Measurements from ENCODE around the gene UTS2.
A peak's percentile ranks its signal among the peaks of the same experiment; 100 is the strongest.

The UTS2 gene

DNA sequence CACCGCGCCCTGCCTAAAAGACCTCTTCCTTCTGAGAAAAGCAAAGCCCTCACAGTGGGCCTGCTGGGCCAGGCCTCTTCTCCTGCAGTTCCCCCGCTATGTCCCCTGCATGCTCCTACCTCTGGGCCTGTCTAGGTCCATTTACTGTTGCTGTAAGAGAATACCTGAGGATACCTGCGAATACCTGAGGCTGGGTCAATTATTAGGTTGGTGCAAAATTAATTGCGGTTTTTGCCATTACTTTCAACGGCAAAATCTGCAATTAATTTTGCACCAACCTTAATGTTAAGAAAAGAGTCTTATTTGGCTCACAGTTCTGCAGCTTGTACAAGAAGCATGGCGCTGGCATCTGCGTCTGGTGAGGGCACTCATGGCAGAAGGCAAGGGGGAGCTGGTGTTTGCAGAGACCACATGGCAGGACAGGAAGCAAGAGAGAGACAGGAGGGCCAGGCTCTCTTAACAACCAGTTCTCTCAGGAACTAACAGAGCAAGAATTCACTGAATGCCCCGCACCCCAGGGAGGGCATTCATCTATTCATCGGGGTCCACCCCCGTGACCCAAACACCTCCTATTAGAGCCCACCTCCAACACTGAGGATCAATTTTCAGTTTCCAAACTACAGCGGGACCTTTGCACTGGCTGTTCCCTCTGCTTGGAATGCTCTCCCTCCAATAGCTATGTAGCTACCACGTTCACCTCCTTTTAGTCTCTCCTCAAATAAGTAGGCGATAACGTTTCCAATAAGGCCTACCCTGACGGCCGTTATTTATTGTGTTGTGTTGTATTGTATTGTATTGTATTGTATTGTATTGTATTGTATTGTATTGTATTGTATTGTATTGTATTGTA lies 9.6 kb upstream of the UTS2 start:
- no peak for DNase-seq

DNA sequence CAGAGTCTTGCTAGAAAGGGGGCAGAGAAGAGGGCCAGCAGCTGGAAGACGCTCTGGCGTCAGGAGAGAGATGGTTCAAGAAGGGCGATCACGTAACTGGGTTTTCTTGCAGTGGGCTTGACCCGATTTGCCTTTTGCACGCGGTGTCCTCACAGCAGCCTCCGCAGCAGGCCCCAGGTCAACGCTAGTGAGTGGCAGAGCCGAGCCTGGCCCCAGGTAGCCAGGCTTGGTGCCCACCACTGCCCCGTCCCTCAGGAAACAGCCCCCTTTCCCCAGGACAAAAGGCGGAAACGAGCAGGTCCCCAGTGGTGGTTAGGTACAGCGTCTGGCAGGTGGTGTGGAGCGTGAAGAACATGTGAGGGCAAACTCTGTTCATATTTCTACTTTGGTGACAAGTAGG lies 8.6 kb upstream of the UTS2 start:
- no peak for DNase-seq

DNA sequence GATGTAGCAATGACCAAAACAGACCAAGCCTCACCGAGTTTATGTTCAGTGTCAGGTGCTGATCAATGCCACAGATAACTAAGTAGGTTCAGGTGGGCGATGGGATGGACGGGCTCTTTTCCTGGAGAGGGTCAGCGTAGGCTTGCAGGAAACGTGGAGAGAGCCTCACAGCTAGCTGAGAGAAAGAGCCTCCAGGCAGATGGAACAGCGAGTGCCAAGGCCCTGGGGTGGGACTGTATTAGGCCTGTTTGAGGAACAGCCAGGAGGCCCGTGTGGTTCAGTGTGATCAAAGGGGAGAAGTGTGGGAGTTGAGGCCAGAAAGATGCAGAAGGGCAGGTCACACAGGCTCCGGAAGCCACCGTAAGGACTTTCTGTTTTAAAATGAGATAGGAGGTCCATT lies 7.3 kb upstream of the UTS2 start:
- DNase-seq = no peak

DNA sequence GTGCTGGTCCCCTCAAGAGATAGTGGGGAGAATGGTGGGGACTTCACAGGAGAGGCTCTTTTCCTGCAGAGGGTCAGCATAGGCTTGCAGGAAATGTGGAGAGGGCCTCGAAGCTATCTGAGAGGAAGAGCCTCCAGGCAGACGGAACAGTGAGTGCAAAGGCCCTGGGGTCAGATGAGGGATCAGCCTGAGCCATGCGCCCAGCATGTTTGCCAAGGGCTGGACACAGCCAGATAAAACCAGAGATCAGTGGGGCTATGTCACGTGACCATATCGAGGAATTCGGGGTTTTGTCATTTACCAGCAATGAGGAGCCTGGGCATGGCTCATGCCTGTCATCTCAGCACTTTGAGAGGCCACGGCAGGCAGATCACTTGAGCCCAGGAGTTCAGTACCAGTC lies 6.5 kb upstream of the UTS2 start:
- DNase-seq = no peak

DNA sequence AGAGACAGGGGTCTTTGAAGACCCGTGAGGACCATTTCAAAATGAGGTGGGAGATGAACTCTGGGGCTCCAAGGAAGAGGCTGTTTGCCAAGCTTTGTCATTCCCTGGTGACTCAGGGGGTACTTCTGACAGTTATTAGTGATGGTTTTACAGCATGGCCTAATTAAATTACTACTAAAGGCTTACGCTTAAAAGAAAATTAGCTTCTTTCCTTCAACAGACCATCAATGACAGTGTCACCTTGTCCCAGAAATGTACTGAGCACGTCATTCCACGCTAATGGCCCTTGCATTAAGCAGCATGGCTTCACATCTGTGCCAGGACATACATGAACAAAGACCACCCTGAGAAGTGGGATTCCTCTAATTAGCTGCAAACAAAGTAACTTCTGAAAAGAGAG lies 5.1 kb upstream of the UTS2 start:
- no peak for DNase-seq

DNA sequence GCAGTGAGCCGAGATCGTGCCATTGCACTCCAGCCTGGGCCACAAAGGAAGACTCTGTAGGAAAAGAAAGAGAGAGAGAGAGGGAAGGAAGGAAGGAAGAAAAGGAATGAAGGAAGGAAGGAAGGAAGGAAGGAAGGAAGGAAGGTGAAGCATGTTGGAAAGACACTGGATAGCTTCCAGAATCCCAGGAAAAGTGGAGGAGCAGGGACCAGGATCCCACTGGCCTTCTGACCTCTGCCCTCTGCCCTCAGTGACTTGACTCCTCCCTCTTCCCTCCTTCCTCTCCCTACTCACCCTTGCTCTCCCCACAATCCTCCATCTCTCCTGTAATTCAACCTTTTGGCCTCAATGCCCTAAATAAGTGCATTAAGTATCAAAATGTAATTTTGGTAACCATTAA lies 4.1 kb upstream of the UTS2 start:
- DNase-seq = no peak

DNA sequence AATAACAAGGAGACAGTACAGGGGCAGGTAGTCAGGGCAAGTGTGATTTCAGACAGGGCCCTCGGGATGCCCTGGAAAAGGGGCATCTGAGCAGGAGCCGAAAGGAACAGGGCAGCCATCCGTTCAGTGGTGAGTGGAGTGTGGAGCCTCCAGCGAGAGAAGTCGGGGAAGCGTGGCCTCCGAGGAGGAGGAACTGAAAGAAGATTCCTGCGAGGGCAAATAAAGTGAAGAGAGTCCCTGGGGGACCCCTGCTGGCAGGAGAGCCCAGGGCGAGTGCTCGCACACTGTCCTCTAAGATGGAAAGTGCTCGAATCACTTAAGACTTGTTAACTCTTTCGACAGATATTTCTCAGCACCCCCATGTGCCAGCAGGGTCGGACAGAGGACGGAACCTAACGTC lies 3.5 kb upstream of the UTS2 start:
- peak; percentile 16 for DNase-seq

DNA sequence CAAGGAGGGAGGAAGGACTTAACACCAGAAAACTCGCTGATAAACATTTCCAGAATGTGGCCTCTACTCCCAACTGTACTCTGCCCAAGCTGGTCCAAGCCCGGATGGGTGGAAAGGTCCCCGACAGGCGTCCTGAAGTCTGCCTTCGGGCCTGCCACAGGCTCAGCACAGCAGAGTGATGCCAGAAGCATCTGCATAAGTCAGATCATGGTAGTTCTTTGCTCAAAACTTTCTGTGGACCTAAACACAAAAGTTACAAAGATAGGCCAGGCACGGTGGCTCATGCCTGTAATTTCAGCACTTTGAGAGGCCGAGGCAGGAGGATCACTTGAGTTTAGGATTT lies 790 bp upstream of the UTS2 start:
- no peak for DNase-seq

DNA sequence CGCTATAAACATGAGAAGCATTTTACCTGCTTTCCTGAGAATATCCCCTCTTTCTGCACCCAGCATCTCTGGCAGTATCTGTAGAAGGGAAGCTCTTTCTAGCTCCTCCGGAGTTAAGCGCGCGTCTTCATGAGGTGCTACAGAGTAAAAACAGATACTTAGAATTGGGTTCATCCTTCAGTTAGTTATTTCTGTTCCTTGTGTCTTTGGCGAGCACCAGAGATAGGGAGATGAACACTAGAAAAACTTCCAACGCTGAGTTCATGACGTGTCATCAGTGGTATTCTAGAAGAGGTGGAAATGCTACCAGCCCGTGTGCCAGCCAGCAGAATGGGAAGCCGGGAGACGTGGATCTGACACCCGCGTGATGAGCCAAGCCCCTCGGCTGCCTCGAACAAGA lies 2.1 kb downstream of the UTS2 start:
- DNase-seq = no peak

DNA sequence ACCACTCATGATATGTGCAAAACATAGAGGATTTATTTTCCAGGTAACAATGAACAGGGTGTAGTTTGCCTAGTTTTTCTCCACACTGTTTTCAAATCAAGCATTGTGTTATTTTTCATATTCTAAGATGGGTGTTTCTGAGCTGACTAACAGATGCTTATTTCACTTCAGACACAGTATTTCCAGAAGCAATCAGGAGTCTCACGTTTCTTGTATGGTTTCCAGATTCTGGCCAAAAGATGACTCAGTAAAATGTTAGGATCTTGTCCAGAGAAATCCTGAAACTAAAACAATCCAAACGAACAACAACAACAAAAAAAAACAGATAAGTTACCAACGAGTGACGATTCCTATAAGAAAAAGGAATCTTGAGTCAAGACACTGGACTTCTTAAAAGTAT lies 5.3 kb downstream of the UTS2 start:
- peak; percentile 53 for DNase-seq

DNA sequence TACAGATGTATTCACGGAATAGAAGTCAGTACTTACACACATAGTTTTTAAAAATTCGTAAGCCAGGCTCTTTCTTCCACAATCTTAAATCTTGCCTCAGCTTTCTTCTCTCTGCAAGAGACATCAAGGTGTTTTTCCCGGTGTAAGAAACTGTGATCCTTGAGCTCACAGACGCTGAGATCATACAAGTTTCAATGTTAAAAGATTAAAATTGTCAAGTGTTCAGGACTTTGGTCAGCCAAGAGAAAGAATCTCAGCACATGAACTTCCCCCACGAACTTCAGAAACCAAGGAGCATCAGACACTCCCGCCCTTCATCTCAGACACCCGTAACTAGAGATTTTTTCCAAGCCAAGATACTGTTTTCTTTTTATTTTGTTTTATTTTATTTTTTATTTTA lies 6.2 kb downstream of the UTS2 start:
- no peak for DNase-seq

DNA sequence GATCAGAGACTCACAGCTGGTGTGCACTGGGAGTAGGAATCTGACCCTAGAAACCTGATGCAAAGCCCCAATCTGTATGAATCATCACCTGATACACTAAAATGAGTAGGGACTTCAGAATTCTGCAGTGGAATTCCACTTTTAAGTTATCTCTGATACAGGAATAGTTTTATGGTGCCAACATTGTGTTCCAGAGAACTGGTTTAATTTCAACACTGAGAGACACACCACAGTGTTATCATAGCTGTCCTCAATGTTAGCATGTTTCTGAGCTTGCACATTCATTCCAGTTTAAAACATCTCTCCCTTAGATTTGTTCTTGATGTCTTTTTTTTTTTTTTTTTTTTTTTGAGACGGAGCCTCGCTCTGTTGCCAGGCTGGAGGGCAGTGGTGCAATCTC lies 7.1 kb downstream of the UTS2 start:
- no peak for DNase-seq

DNA sequence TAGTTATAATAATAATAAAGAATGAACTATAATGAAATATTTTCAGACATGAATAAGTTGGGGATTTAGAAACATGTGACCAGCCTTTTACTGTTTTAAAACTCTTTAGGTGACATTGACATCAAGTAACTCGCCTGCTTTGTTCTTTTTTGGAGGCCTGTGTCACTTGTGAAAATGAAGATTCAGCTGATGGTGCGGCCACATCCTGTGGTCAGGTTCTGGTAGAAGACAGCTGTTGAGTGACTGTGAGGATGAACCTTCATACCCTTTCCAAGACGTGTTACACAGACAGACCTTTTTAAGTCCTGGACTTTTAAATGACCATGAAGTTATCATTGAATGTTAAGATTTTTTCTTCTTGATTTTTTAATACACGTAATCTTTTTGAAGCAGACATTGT lies 10.3 kb downstream of the UTS2 start:
- no peak for DNase-seq

DNA sequence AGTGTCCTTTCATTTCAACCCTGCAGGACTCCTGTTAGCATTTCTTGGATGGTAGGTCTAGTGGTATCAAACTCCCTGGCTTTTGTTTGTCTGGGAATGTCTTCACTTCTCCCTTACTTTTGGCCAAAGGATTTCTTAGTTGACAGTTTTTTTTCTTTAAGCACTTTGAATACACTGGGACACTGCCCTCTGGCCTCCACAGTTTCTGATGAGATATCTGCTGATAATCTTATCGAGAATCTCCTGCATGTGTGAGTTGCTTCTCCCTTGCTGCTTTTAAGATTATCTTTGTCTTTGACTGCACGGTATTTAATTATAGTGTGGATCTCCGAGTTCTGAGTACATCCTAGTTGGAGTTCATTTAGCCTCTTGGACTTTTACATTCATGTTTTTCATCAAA lies 13.3 kb downstream of the UTS2 start:
- no peak for DNase-seq

DNA sequence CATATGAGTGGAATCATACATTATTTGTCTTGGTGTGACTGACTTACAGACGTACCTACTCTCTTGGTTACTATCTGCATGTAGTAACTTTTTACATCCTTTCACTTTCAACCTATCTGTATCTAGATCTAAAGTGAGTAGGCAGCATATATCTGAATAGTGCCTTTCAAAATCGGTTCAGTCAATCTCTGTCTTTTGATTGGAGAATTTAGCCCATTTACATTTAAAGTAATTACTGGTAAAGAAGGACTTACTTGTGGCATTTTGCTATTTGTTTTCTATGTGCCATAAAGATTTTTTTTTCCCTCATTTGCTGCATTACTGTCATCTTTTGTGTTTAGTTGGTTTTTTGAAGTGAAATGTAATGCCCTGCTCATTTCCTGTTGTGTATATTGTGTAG lies 14.2 kb downstream of the UTS2 start:
- DNase-seq = no peak

DNA sequence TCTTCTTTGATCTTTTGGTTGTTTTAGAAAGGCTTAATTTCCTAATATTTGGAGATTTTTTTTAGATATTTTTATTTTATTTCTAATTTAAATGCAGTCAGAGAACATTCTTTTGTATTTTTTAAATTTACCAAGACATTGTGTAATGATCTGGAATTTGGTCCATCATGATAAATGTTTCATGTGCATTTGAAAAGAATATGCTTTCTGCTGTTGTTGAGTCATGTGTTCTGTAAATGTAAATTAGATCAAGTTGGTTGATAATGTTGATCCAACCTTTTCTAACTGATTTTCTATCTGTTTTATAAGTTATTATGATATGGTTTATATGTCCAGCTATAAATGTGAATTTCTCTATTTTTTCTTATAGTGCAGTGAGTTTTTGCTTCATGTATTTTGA lies 19.8 kb downstream of the UTS2 start:
- no peak for DNase-seq

DNA sequence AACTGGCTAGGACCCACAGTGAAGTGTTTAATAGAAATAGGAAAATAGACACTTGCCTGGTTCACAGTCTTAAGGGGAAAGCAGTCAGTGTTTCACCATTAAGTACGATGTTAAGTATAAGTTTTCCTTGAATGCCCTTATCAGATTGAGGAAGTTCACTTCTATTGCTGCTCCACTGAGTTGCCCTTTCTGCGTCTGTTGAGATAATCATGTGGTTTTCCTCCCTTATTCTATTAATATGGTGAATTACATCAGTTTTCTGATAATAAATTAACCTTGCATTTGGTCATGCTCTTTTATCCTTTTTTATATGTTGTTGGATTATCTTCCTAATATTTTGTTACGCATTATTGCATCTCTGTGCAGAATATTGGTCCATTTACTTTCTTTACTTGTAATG lies 21.4 kb downstream of the UTS2 start:
- no peak for DNase-seq

DNA sequence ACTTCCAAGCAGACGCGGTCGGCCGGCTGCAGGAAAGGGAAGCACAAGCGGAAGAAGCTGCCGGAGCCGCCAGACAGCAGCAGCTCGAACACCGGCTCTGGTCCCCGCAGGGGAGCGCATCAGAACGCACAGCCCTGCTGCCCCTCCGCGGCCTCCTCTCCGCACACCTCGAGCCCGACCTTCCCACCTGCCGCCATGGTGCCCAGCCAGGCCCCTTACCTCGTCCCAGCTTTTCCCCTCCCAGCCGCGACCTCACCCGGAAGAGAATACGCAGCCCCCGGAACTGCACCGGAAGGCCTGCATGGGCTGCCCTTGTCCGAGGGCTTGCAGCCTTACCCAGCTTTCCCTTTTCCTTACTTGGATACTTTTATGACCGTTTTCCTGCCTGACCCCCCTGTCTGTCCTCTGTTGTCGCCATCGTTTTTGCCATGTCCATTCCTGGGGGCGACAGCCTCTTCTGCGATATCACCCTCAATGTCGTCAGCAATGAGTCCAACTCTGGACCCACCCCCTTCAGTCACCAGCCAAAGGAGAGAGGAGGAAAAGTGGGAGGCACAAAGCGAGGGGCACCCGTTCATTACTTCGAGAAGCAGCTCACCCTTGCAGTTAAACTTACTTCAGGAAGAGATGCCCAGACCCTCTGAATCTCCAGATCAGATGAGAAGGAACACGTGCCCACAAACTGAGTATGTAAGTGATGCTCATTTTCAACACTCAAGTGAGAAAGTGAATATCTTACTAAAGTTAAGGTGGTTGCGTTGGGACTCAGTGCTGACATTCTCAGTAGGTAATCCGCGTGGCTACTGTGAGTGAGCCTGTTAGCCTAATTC lies 25.5 kb downstream of the UTS2 start:
- DNase-seq = no peak

DNA sequence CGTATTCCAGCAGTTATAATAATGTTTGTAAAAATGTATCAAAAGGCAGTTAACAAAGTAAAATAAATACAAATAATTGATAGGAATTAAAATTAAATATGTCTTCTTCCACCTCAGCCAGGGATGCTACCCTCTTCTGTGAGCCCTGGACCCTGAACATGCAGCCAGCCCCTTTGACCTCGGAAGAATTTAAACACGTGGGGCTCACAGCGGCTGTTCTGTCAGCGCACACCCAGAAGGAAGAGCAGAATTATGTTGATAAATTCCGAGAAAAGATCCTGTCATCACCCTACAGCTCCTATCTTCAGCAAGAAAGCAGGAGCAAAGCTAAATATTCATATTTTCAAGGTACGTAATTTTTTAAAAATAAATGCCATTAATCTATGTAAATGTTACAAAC lies 26.5 kb downstream of the UTS2 start:
- no peak for DNase-seq

DNA sequence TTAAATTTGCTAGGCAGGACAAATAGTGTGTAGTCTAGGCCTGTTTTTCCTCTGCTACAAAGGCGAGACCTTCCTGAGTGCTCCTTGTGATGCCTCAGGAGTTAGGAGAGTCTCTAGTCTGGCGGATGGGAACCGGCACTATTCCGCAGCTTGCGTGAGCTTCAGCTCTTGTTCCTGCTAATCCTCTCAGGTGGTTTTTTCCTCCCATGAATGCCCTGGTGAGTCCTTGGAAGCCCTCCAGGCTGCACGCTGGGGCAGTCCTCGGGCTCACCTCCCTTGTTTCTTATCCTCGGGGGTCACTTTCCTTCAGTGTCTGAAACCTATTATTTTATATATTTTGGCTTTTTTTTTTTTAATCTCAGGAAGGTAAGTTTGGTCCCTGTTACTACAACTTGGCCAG lies 28.2 kb downstream of the UTS2 start:
- no peak for DNase-seq

DNA sequence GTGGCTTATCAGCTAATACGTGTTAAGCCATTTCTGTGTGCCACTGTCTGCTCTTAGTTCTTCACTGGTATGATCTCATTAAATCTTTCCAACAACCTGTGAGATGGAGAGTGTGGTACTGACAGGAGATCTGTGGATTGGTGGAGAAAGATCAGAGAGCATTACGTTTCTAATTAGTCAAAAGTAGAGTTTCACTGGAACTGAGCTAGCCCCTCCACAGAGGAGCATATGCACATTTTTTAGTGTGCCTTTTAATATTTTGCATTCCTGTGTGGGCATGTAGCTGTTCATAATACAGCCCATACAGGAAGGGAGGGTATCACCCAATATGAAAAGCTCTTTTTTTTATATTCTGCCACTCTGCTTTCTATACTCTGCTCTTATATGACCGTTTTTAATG lies 31.6 kb downstream of the UTS2 start:
- no peak for DNase-seq

DNA sequence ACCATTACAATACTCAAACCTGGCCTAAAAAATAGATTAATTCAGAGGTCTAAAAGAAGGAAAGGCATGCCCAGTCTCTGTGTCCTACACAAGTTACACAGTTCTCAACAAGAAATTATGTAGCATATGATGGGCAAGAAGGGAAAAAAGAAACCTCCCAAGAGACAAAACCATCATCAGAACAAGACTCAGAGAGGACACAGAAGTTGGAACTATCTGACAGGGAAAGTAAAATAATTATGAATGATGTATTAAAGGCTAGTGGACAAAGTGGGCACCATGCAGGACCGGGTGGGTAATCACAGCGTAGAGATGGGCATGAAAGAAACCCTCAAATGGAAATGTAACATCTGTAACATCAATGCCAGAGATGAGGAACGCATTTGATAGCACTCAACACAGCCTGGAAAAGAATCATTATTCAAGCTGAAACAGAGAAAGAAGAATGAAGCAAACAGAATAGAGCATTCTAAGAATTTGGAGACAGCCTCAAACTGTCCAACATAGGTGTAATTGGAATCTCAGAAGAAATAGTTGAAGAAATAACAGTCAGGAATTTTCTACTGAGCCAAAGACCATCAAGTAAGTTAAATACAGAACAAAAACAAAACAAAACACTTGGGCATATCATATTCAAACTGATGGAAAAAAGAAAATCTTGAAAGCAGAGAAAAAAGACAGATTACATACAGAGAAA lies 39.0 kb downstream of the UTS2 start:
- no peak for DNase-seq

DNA sequence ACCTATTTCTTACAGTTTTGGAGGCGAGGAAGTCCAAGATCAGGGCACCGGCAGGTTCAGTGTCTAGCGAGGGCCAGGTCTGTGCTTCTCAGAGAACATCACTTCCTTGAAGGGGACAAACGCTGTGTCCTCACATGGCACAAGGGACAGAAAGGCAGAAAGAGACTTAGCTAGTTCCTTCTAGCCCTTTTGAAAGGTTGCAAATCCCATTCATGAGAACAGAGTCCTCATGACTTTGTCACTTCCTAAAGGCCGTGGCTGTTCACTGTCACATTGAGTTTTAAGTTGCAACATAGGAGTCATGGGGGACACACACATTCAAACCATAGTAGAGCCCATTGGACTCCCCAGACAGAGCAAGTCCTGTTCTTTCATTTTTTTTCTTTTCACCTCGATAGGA lies 41.4 kb downstream of the UTS2 start:
- no peak for DNase-seq

DNA sequence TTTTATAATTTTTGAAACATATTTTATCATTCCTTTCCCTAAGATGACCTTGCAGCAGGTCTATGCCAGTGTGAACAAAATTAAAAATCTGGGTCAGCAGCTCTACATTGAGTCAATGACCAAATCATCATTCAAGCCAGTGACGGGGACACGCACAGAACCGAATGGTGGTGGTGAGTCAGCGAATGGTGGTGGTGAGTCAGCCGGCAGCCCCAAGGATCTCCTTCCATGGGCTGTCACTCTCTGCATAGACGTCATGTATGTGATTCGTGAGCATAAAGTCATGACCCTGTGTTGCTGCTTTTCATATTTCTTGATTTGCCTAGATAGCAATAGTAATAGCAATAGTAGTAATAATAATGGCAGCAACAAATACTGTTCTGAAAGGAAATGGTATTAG lies 42.5 kb downstream of the UTS2 start:
- peak; percentile 85 for DNase-seq
